A549 (cell line): Measurements from ENCODE around the gene JARID2.

Experiments
- ATOH8 ChIP-seq: fragments of 250-450 bp; sonication (Bioruptor Pico); IDR thresholded peaks from 2 replicates; pipeline ENCODE4 v1.5.0; 2020; ENCODE audit warnings: low read depth, mild to moderate bottlenecking, moderate library complexity
- CEBPB ChIP-seq, 2 experiments: fragments of >200 bp in 1 of 2; sonication (Bioruptor Twin) in 1 of 2; formaldehyde crosslinking in 1 of 2; IDR thresholded peaks; 2 replicates each; pipeline ENCODE4 v1.6.1; 2012 to 2016
- CHD2 ChIP-seq: fragments of 150-350 bp; IDR thresholded peaks from 2 replicates; pipeline ENCODE4 v1.6.1; 2014; ENCODE audit warnings: low read length; ENCODE audit not compliant: partially characterized antibody
- MAZ ChIP-seq: fragments of 150-350 bp; IDR thresholded peaks from 2 replicates; pipeline ENCODE4 v1.6.1; 2014; ENCODE audit warnings: antibody characterized with exemption, low read depth, low read length, borderline replicate concordance
- NFE2L2 ChIP-seq: fragments of 150-350 bp; conservative IDR thresholded peaks from 2 replicates; pipeline ENCODE4 v1.6.1; 2014; ENCODE audit warnings: low read length
- POLR2A ChIP-seq: IDR thresholded peaks from 2 replicates; pipeline ENCODE4 v1.6.1; 2012; ENCODE audit warnings: mild to moderate bottlenecking, low read length
- RCOR1 ChIP-seq: fragments of 150-350 bp; IDR thresholded peaks from 2 replicates; pipeline ENCODE4 v1.6.1; 2014; ENCODE audit warnings: antibody characterized with exemption, low read length, low read depth
- RFX5 ChIP-seq: fragments of 450-650 bp; IDR thresholded peaks from 2 replicates; pipeline ENCODE4 v1.7.1; 2014; ENCODE audit warnings: antibody characterized with exemption, mild to moderate bottlenecking, moderate library complexity
- ZFP36 ChIP-seq: fragments of 450-650 bp; IDR thresholded peaks from 2 replicates; pipeline ENCODE4 v1.6.1; 2014; ENCODE audit warnings: borderline replicate concordance; ENCODE audit not compliant: partially characterized antibody
- TF ChIP-seq, protein P1 (sequence below): fragments of >200 bp; sonication (Bioruptor Twin); formaldehyde crosslinking; IDR thresholded peaks from 3 replicates; pipeline ENCODE4 v1.5.1; 2016

- TF ChIP-seq RFX5 (no peak), POLR2A (no peak), CEBPB (IDR thresholded peaks at IDR 0.05) (no peak), MAZ (no peak), ATOH8 (CRISPR knock-in tag) (no peak), NFE2L2 (no peak), RCOR1 (no peak), ZFP36 (no peak), CHD2 (no peak)
- TF ChIP-seq, protein P1, sequence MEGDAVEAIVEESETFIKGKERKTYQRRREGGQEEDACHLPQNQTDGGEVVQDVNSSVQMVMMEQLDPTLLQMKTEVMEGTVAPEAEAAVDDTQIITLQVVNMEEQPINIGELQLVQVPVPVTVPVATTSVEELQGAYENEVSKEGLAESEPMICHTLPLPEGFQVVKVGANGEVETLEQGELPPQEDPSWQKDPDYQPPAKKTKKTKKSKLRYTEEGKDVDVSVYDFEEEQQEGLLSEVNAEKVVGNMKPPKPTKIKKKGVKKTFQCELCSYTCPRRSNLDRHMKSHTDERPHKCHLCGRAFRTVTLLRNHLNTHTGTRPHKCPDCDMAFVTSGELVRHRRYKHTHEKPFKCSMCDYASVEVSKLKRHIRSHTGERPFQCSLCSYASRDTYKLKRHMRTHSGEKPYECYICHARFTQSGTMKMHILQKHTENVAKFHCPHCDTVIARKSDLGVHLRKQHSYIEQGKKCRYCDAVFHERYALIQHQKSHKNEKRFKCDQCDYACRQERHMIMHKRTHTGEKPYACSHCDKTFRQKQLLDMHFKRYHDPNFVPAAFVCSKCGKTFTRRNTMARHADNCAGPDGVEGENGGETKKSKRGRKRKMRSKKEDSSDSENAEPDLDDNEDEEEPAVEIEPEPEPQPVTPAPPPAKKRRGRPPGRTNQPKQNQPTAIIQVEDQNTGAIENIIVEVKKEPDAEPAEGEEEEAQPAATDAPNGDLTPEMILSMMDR = no peak
Observed at GRCh38 chr6:15391500-15391899, 145.6 kb downstream of the JARID2 start.
